RWPE1 (cell line): ENCODE measurements around the gene BEX1.

Experiments used
- CTCF ChIA-PET: fragments of 350-600 bp; sonication (Branson Sonifier 250); formaldehyde crosslinking; extraction: SDS; loops from one replicate; lab custom pipeline; 2021; lab: Yijun Ruan, JAX
- POLR2A ChIA-PET: fragments of 400-600 bp; formaldehyde crosslinking; extraction: SDS; loops from one replicate; lab custom pipeline; 2020; ENCODE audit warnings: antibody characterized with exemption; ENCODE audit not compliant: low non-redundant PET; lab: Yijun Ruan, JAX
- DNase-seq: peaks from one replicate; pipeline ENCODE4 v3.0.0; 2012; ENCODE audit warnings: low spot score
- H3K27ac ChIP-seq: fragments of 450-650 bp; 2 replicates; pipeline ENCODE4 v1.5.1; 2017
- TF ChIP-seq, protein P1 (sequence below): fragments of 450-650 bp; conservative IDR thresholded peaks from 2 replicates; pipeline ENCODE4 v1.5.1; 2017; ENCODE audit warnings: low read depth, mild to moderate bottlenecking

The BEX1 gene

DNA sequence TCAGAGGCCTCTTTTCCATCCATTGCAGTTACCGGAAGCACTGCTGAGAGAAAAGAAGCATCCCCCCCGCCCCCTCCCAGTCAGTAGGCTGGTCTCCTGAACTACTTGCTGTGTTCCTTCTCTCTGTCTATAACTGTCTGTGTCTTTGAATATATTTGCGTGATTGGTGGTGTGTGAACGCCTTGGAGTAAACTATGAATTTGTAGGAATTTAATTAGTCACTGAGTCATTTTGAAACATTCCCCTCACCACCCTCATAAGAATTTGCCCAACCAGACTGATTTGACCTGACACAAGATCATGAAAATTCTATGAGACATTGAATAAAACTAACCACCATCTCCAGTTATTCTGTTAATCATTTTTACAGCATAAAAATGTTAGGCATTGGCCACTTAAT, 35.7 kb upstream of the BEX1 start:
- DNase-seq = no peak
- no peak overlapping the region for H3K27ac ChIP-seq
- TF ChIP-seq, protein P1, sequence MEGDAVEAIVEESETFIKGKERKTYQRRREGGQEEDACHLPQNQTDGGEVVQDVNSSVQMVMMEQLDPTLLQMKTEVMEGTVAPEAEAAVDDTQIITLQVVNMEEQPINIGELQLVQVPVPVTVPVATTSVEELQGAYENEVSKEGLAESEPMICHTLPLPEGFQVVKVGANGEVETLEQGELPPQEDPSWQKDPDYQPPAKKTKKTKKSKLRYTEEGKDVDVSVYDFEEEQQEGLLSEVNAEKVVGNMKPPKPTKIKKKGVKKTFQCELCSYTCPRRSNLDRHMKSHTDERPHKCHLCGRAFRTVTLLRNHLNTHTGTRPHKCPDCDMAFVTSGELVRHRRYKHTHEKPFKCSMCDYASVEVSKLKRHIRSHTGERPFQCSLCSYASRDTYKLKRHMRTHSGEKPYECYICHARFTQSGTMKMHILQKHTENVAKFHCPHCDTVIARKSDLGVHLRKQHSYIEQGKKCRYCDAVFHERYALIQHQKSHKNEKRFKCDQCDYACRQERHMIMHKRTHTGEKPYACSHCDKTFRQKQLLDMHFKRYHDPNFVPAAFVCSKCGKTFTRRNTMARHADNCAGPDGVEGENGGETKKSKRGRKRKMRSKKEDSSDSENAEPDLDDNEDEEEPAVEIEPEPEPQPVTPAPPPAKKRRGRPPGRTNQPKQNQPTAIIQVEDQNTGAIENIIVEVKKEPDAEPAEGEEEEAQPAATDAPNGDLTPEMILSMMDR = no peak
- POLR2A ChIA-PET = no interaction called here
- CTCF ChIA-PET = no interaction called here

DNA sequence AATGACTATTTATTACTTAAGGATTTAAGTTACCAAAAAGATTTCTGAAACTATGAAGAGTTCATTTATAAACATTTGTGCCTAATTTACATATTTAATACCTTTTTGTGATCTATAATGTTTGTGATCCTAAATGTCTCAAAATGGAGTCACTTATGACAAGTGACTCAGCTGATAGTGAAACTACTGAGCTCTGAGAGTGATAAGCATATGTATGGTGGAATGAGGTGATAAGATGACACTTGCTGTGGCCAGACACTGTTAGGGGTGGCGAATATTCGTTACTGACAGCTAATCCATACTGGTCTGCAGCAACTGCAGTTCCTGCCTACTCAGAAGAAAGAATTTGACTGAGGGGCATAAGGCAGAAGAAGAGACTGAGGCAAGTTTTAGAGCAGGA, 34.5 kb upstream of the BEX1 start:
- TF ChIP-seq, protein P1 = no peak
- CTCF ChIA-PET = no interaction called here
- no peak overlapping the region for H3K27ac ChIP-seq
- POLR2A ChIA-PET = no interaction called here
- no peak for DNase-seq

DNA sequence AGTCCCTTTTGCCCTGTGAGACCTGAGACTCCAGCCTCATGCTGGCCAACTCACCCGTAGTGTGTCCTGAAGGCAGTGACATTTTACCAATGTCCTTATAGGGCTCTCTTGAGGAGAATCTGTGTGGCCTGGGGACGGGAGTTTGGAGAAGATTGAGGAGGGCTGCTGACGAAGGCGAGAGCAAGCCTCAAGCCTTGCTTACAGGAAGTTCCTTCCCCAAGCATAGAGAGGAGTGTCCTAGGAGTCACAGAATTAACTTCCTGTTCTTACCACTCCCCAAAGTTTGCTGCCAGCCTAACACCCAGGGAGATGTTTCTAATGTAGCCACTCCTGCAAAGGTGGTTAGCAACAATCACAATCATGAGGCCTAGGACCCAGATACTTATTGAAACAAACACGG, 29.0 kb upstream of the BEX1 start, which contains the start of gene NXF3:
TSS of gene NXF3 (minus strand) at position 202 of the 400 bp plus-strand sequence. CDS start at position 82, 120 bp downstream.
- TF ChIP-seq, protein P1 = no peak
- ChIA-PET CTCF (no interaction called here), POLR2A (no interaction called here)
- no peak within 1 kb of the TSS for H3K27ac ChIP-seq
- DNase-seq = no peak

DNA sequence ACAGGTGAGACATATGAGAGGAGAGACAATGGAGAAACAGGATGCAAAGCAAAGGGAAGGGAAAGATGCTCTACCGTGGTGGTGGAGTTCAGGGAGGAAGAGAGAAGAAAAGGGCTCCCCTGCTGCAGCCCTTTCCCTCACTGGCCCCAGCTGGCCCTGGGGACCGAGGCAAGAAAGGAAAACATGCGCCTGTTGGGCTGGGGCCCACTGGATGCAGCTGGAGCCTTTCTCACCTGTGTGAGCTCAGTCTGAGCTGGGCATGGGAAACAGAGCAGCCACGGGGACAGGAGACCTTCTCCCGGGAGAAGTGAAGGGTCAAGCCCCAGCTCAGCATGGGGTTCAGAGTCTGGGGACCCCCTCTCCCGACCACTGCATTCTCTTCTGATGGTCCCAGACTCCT, 17.1 kb upstream of the BEX1 start:
- H3K27ac ChIP-seq = no peak overlapping the region
- TF ChIP-seq, protein P1 = no peak
- CTCF ChIA-PET = interaction anchor here (0.7 kb wide), 1 partner anchor 1154 kb away, joined by 3 read pairs; no protein-coding TSS in a partner anchor
- DNase-seq = no peak
- POLR2A ChIA-PET = no interaction called here

DNA sequence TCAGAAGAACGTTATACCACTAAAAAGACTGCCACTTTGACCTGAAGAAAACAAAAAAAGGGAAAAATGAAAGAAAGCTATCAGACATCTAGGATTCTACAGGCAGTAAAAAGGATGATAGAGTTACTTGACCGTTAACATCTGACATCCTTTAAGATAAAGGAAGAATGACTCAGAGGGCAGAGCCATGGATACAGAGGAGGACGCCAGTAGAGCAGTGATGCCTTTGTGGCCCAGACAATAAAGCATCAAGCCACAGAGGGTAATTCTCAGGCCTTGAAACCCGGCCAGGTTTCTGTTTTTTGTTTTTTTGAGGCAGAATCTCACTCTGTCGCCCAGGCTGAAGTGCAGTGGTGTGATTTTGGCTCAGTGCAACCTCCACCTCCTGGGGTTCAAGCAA, 9.5 kb upstream of the BEX1 start:
- no peak overlapping the region for H3K27ac ChIP-seq
- ChIA-PET CTCF (interaction anchor here (0.6 kb wide), 1 partner anchor 33 kb away, joined by 3 read pairs; no protein-coding TSS in a partner anchor), POLR2A (no interaction called here)
- no peak for DNase-seq
- TF ChIP-seq, protein P1 = no peak

DNA sequence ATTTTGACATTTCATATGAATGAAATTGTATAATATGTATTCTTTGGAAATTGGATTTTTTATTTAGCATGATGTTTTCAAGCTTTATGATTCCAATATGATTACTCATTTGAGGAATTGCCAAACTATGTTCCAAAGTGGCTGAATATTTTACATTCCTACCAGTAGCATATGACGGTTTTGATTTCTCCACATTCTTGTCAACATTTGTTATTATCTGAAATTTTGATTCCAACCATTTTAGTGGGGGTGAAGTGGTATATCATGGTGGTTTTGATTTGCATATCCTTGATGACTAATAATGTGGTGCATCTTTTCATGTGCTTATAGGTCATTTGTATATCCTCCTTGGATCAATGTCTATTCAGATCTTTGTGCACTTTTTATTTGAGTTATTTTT, 2.6 kb upstream of the BEX1 start:
- ChIA-PET POLR2A (no interaction called here), CTCF (no interaction called here)
- DNase-seq = no peak
- H3K27ac ChIP-seq = no peak overlapping the region
- TF ChIP-seq, protein P1 = no peak
